ENCODE measurements around the gene NRN1. TPM values are rescaled to one million over a fixed set of nuclear protein-coding genes. Genes with fewer than 3 reads are reported as not detected.

Gene NRN1
- polyA plus RNA-seq, 2 donors, result 2.5 to 3.3 TPM

GRCh38 chr6:5962794-5963193, 43.9 kb downstream of the NRN1 start:
- Histone ChIP-seq H3K36me3 (ENCODE audit: control insufficient read depth in 2 of 2, insufficient read depth in 2 of 2, low read length in 1 of 2) (no peaks in the 10 kb centered on the region), H3K4me3 (ENCODE audit: low read depth in 1 of 2, low read length in 2 of 2) (no peak overlapping the region), H3K27me3 (ENCODE audit: control insufficient read depth in 1 of 2, insufficient read depth in 2 of 2, low read length in 2 of 2) (no peaks in the 10 kb centered on the region), H3K4me1 (ENCODE audit: control insufficient read depth in 2 of 2, insufficient read depth in 2 of 2, low read length in 1 of 2) (no peaks in the 10 kb centered on the region), H3K27ac (ENCODE audit: low read depth in 2 of 2, low read length in 1 of 2) (no peak overlapping the region), H3K9me3 (ENCODE audit: control insufficient read depth in 2 of 2, insufficient read depth in 1 of 2, low read depth in 1 of 2, low read length in 1 of 2) (peaks cover 0 to 3% of the 10 kb centered on the region in 2 donors)
- WGBS, 2 donors, result 82 to 91% methylated on average over 2 of the region's 2 CpGs

- H3K36me3 ChIP-seq (ENCODE audit: control insufficient read depth in 2 of 2, insufficient read depth in 2 of 2, low read length in 1 of 2), result no peaks in the 10 kb centered on the region
- H3K27ac ChIP-seq (ENCODE audit: low read depth in 2 of 2, low read length in 1 of 2), result no peak overlapping the region
- H3K9me3 ChIP-seq (ENCODE audit: control insufficient read depth in 2 of 2, insufficient read depth in 1 of 2, low read depth in 1 of 2, low read length in 1 of 2), result peaks cover 0 to 3% of the 10 kb centered on the region in 2 donors
- no peaks in the 10 kb centered on the region for H3K27me3 ChIP-seq (ENCODE audit: control insufficient read depth in 1 of 2, insufficient read depth in 2 of 2, low read length in 2 of 2)
- H3K4me3 ChIP-seq (ENCODE audit: low read depth in 1 of 2, low read length in 2 of 2), result no peak overlapping the region
- no peaks in the 10 kb centered on the region for H3K4me1 ChIP-seq (ENCODE audit: control insufficient read depth in 2 of 2, insufficient read depth in 2 of 2, low read length in 1 of 2)
- 81 to 86% methylated on average over 2 of the region's 2 CpGs for WGBS, 2 donors
These were observed 44.9 kb downstream of the NRN1 start for GRCh38 chr6:5961836-5962235.

- Histone ChIP-seq H3K27ac (ENCODE audit: low read depth in 2 of 2, low read length in 1 of 2) (no peak overlapping the region), H3K9me3 (ENCODE audit: control insufficient read depth in 2 of 2, insufficient read depth in 1 of 2, low read depth in 1 of 2, low read length in 1 of 2) (peaks cover 0 to 3% of the 10 kb centered on the region in 2 donors), H3K4me3 (ENCODE audit: low read depth in 1 of 2, low read length in 2 of 2) (no peak overlapping the region), H3K36me3 (ENCODE audit: control insufficient read depth in 2 of 2, insufficient read depth in 2 of 2, low read length in 1 of 2) (no peaks in the 10 kb centered on the region), H3K4me1 (ENCODE audit: control insufficient read depth in 2 of 2, insufficient read depth in 2 of 2, low read length in 1 of 2) (no peaks in the 10 kb centered on the region), H3K27me3 (ENCODE audit: control insufficient read depth in 1 of 2, insufficient read depth in 2 of 2, low read length in 2 of 2) (no peaks in the 10 kb centered on the region)
- WGBS, 2 donors, result 78 to 84% methylated on average over 5 of the region's 5 CpGs
These were observed 46.3 kb downstream of the NRN1 start for GRCh38 chr6:5960456-5960855.

- H3K27me3 ChIP-seq (ENCODE audit: control insufficient read depth in 1 of 2, insufficient read depth in 2 of 2, low read length in 2 of 2), result no peaks in the 10 kb centered on the region
- peaks cover 0 to 3% of the 10 kb centered on the region in 2 donors for H3K9me3 ChIP-seq (ENCODE audit: control insufficient read depth in 2 of 2, insufficient read depth in 1 of 2, low read depth in 1 of 2, low read length in 1 of 2)
- H3K4me1 ChIP-seq (ENCODE audit: control insufficient read depth in 2 of 2, insufficient read depth in 2 of 2, low read length in 1 of 2), result no peaks in the 10 kb centered on the region
- WGBS, 2 donors, result 87 to 93% methylated on average over 2 of the region's 2 CpGs
- no peaks in the 10 kb centered on the region for H3K36me3 ChIP-seq (ENCODE audit: control insufficient read depth in 2 of 2, insufficient read depth in 2 of 2, low read length in 1 of 2)
- H3K27ac ChIP-seq (ENCODE audit: low read depth in 2 of 2, low read length in 1 of 2), result no peak overlapping the region
- no peak overlapping the region for H3K4me3 ChIP-seq (ENCODE audit: low read depth in 1 of 2, low read length in 2 of 2)
These were observed 47.8 kb downstream of the NRN1 start for GRCh38 chr6:5958921-5959320.

- no peaks in the 10 kb centered on the region for H3K9me3 ChIP-seq (ENCODE audit: control insufficient read depth in 2 of 2, insufficient read depth in 1 of 2, low read depth in 1 of 2, low read length in 1 of 2)
- no peaks in the 10 kb centered on the region for H3K4me1 ChIP-seq (ENCODE audit: control insufficient read depth in 2 of 2, insufficient read depth in 2 of 2, low read length in 1 of 2)
- no peak overlapping the region for H3K27ac ChIP-seq (ENCODE audit: low read depth in 2 of 2, low read length in 1 of 2)
- H3K4me3 ChIP-seq (ENCODE audit: low read depth in 1 of 2, low read length in 2 of 2), result no peak overlapping the region
- WGBS, 2 donors, result 62 to 72% methylated on average over 6 of the region's 6 CpGs
- no peaks in the 10 kb centered on the region for H3K36me3 ChIP-seq (ENCODE audit: control insufficient read depth in 2 of 2, insufficient read depth in 2 of 2, low read length in 1 of 2)
- peaks cover 0 to 2% of the 10 kb centered on the region in 2 donors for H3K27me3 ChIP-seq (ENCODE audit: control insufficient read depth in 1 of 2, insufficient read depth in 2 of 2, low read length in 2 of 2)
These were observed 49.8 kb downstream of the NRN1 start for GRCh38 chr6:5956939-5957338.

DNA sequence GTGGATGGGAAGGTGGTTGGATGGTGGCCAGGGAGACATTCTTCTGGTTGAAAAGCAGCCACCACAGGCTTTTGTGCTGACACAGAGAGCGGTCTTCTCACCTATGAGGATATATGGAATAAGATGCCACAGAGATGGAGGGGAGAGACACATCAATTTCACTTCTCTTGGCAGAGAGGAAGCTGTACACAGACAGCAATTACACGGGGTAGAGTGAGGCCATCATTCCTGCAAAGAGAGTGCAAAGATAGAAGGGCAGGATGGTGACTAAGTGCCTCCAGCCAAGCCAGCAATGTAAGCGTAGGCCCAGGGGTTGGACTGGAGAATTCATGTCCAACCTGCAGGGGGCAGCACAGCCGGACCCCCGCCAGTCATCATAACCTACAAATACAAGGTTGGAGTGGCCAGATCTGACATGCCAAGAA, 56.4 kb downstream of the NRN1 start:
- Histone ChIP-seq H3K9me3 (ENCODE audit: control insufficient read depth in 2 of 2, insufficient read depth in 1 of 2, low read depth in 1 of 2, low read length in 1 of 2) (no peaks in the 10 kb centered on the region), H3K27me3 (ENCODE audit: control insufficient read depth in 1 of 2, insufficient read depth in 2 of 2, low read length in 2 of 2) (peaks cover 0 to 6% of the 10 kb centered on the region in 2 donors), H3K36me3 (ENCODE audit: control insufficient read depth in 2 of 2, insufficient read depth in 2 of 2, low read length in 1 of 2) (no peaks in the 10 kb centered on the region), H3K4me1 (ENCODE audit: control insufficient read depth in 2 of 2, insufficient read depth in 2 of 2, low read length in 1 of 2) (no peaks in the 10 kb centered on the region), H3K27ac (ENCODE audit: low read depth in 2 of 2, low read length in 1 of 2) (no peak overlapping the region), H3K4me3 (ENCODE audit: low read depth in 1 of 2, low read length in 2 of 2) (no peak overlapping the region)
- WGBS, 2 donors, result 52 to 64% methylated on average over 5 of the region's 5 CpGs
